IPS-NIHi11 (cell line): ENCODE results near the gene GFM2.
"Not testable (repeated sequence)": the region's sequence is repeated elsewhere in the genome, so short reads cannot be mapped to it uniquely, and the experiment has no call there.

Source experiments
- DNase-seq: peaks from one replicate; pipeline ENCODE4 v3.0.0; 2012; ENCODE audit warnings: mixed read lengths, low spot score

Gene GFM2

GRCh38 chr5:74766849-74767578 is at the start of gene GFM2, which contains the start of gene NSA2:
Gene GFM2 (minus strand): TSS chr5:74767117. CDS start chr5:74763742, 3,375 bp downstream.
Gene NSA2 (plus strand): TSS chr5:74767249. CDS start chr5:74767361, 112 bp downstream.
- peak; percentile 84 for DNase-seq

DNA sequence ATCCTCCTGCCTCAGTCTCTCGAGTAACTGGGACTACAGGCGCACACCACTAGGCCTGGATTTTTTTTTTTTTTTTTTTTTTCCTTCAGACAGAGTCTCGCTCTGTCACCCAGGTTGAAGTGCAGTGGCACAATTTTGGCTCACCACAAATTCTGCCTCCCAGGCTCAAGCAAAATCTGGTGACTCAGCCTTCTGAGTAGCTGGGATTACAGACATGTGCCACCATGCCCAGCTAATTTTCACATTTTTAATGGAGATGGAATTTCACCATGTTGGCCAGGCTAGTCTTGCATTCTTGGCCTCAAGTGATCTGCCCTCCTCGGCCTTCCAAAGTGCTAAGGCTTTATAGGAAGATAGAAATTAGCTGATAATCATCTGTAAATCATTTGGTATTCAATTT is 44.0 kb upstream of the GFM2 start:
- DNase-seq, result no peak

DNA sequence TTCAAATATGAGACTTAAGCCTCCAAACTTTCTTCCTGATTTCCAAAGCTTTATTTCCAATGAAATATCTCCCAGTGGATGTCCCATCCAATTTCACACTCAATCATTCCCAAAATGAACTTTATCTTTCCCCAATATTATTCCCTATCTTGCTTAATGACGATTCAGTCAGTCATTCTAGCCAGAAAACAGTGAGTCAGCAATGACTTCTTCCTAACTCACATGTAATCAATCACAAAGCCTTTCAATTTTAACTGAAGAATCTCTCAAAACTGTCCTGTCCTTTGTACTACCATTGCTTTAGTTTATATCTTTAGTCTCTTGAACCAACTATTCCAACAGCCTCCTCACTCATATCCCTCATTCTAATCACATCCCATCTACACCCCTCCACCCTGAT is 35.0 kb upstream of the GFM2 start:
- no peak for DNase-seq

- no peak for DNase-seq
These were observed 34.3 kb upstream of the GFM2 start for GRCh38 chr5:74801197-74801596.

- no peak for DNase-seq
These were observed 32.3 kb upstream of the GFM2 start for GRCh38 chr5:74798977-74799911.

DNA sequence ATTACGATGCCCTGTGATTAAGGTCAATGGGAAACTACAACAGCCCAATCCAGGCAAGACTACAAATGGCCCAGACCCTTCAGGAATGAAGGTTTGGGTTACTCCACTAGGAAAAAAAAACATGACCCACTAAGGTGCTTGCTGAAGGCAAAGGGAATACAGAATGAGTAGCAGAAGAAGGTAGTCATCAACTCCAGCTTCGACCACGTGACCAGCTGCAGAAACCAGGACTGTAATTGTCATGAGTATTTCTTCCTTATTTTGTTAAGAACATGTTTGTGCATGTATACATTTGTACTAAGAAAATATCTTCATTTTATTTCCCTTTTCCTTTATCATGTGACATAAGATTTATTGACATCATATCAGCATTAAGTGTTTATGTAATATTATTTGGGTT is 24.8 kb upstream of the GFM2 start:
- DNase-seq, result not testable (repeated sequence)

DNA sequence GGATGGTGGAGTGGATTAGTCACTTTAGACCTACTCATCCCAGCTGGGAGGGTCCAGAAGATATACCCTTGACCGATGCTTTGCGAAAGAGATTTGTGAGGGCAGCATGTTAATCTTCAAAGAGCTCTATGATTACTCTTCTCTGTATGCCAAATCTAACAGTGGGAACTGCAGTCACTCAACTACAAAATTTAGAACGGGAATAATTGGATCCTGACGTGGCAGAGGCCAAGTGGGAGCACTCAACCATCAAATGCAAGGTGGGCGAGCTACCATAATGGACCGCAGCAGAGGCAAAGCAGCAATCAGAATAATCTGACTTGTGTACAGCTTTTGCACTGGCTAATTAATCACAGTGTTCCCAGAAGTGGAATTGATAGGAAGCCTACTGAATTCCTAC is 20.5 kb upstream of the GFM2 start:
- no peak for DNase-seq

GRCh38 chr5:74786851-74787250 is 19.9 kb upstream of the GFM2 start:
- no peak for DNase-seq

GRCh38 chr5:74778609-74779008 is 11.7 kb upstream of the GFM2 start:
- DNase-seq, result no peak

DNA sequence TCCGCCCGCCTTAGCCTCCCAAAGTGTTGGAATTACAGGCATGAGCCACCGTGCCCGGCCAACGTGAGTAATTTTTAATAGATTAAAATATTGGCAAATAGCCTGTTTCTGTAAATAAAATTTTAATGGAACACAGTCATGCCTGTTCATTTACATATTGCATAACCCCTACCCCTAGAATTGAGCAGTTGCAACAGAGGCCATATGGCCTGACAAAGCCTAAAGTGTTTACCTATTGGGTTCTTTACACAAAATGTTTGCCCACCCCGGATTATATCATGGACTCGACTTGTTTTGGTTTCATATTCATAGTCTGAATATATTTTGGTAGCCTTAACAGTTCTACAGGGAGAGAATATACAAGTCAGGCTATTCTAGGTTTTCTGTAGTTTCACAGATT is 5.4 kb upstream of the GFM2 start:
- no peak for DNase-seq

DNA sequence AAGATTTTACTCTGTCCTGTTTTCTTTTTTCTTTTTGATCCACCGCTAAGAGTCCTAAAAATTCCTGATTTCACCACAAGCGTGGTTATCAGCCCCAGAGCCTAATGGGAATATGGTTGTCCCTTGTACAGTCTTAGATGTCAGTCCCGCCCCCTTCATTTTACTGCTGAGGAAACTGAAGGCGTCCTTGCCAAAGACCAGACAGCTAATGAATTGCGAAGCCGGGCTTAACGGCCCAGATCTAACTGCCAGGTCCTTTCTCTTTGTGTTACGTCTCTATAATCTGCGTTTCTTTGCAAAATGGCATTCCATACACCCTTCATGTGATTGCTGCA is 629 bp upstream of the GFM2 start:
- peak; percentile 15 for DNase-seq

- DNase-seq, result peak; percentile 36
These were observed 484 bp downstream of the GFM2 start for GRCh38 chr5:74766418-74766848.

- no peak for DNase-seq
These were observed 988 bp downstream of the GFM2 start for GRCh38 chr5:74765929-74766328.

DNA sequence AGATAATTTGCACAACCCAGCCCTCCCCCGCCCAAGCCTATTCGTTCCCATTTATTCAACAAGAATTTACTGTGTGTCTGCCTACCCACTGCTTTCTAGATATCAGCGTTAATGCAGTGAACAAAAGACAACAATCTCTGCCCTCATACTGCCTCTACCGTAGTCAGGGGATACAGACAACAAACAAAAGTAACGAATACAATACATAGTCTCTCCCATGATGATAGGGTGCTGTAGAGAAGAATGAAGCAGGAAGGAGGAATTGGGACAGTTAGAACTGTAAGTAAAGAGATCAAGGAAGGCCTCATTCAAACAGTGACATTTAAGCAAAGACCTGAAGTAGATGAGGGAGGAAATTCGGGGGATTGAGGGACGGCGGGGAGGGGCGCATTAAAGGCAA is 1.7 kb downstream of the GFM2 start:
- DNase-seq, result no peak

- DNase-seq, result no peak
These were observed 3.4 kb downstream of the GFM2 start for GRCh38 chr5:74763504-74763903.

DNA sequence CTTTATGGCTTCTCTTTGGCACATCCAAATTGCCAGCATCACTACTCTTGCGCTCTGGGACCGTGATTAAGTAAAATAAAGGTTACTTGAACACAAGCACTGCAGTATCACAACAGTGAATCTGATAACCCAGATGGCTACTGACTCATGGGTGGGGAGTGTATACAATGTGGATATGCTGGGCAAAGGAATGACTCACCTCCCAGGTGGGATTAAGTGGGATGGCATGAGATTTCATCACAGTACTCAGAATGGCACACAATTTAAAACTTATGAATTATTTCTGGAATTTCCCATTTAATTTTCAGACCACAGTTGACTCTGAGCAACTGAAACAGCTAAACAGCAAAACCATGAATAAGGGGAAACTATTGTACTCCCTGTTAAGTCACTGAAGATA is 4.3 kb downstream of the GFM2 start:
- DNase-seq, result no peak

DNA sequence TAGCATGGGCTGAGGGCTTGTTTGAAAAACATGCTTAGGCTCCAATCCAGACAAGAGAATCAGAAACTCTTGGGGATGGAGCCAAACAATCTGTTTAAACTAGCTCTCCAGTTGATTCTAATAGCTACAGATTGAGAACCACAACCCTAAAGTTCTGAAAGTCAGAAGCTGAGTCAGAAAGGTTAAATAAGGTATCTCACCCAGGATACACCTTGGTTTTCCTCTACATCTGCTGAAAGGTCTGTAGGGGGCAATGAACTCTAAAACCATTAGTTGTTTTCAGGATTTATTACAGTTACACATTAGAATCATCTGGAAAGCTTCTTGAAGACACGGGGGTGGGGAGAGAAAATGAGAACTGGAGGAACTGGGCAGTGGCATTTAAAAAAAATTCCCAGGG is 5.7 kb downstream of the GFM2 start:
- DNase-seq, result no peak

DNA sequence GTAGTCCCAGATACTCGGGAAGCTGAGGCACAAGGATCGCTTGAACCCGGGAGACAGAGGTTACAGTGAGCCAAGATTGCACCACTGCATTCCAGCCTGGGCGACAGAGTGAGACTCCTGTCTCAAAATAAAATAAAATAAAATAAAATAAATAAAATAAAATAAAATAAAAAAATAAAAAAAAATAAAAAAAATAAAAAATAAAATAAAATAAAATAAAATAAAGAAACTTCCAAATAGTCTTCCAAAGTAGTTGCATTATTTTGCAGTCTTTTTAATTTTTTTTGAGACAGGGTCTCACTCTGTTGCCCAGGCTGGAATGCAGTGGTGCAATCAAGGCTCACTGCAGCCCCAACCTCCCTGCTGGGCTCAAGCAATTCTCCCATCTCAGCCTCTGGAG is 18.2 kb downstream of the GFM2 start:
- not testable (repeated sequence) for DNase-seq

- no peak for DNase-seq
These were observed 28.5 kb downstream of the GFM2 start for GRCh38 chr5:74738406-74738805.

DNA sequence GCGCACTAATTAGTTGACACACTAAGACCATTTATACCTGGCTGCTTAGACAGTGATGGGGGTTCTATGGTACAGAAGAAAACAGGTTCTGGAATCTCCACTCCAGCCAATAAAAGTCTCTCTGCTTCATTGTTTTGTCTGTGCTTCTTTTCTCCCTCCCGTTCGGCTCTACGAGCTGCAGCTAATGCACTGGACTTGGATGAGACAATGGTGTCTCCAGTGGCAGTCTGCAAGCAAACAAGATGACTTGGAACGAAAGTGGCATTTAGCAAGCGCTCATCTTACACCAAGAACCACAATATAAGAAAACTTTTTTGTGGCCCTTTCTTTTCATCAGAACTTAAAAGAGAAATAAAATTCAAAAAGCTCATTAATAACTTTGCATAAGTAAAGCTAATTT is 30.2 kb downstream of the GFM2 start:
- no peak for DNase-seq

DNA sequence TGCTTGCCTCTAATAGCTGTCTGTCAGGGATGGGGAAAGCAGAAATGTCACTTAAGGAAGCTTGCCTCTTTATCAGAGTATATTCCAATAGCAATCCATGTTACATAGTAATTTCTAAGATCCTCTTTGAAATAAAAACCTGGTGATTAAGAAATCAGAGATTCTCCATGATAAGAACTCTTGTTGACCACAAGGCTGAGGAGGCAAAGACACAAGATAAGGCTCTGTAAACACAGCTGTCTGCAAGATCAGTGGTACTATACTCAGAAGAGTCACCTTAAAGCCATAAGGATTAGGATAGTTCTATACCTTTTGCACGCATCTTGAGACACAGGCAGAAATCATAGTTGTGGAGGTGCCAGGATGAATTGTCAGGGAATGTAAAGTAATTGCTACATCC is 41.6 kb downstream of the GFM2 start:
- no peak for DNase-seq

GRCh38 chr5:74722271-74722670 is 44.6 kb downstream of the GFM2 start:
- DNase-seq, result no peak

DNA sequence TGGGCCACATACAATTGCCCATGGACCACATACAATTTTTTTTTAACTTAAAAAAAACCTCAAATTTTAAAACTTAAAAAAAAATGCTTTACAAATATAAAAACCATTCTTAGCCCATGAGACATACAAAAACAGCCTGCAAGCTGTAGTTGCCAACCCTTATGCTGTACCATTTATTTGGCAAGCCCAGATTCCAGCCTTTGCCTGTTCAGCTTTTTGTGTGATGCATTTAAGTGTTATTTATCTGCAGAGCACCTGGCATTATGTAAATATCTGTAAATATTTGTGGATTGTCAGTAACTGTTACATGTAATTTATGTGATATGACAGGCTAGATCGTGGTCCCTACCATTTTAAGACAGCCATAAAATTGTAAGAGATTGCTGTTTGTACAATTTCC is 49.3 kb downstream of the GFM2 start:
- DNase-seq, result no peak
